Muscle layer of duodenum (tissue), 2 donors: ENCODE measurements around the gene CSNK1G3.
"Not testable (repeated sequence)": the region's sequence is repeated elsewhere in the genome, so short reads cannot be mapped to it uniquely, and the experiment has no call there.

Experiments
- H3K27ac ChIP-seq: one replicate; pipeline ENCODE4 v1.7.0; 2013; ENCODE audit warnings: mild to moderate bottlenecking, low read length
- H3K27me3 ChIP-seq: one replicate; pipeline ENCODE4 v1.7.0; 2013; ENCODE audit warnings: low read depth, mild to moderate bottlenecking, control low read depth, low read length
- H3K36me3 ChIP-seq, 2 donors: one replicate each; pipeline ENCODE4 v1.7.0; 2013; ENCODE audit warnings: low read length in 2 of 2, control low read depth in 1 of 2, mild to moderate bottlenecking in 1 of 2; ENCODE audit not compliant: insufficient read depth in 2 of 2, control insufficient read depth in 1 of 2
- H3K4me1 ChIP-seq, 2 donors: one replicate each; pipeline ENCODE4 v1.7.0; 2013; ENCODE audit warnings: low read length in 2 of 2, mild to moderate bottlenecking in 2 of 2, control low read depth in 1 of 2, moderate library complexity in 1 of 2; ENCODE audit not compliant: insufficient read depth in 2 of 2, control insufficient read depth in 1 of 2
- H3K4me3 ChIP-seq, 2 donors: one replicate each; pipeline ENCODE4 v1.7.0; 2013; ENCODE audit warnings: low read length in 2 of 2, low read depth in 1 of 2, mild to moderate bottlenecking in 1 of 2
- H3K9me3 ChIP-seq, 2 donors: one replicate each; pipeline ENCODE4 v1.7.0; 2013; ENCODE audit warnings: low read length in 2 of 2, control low read depth in 1 of 2, mild to moderate bottlenecking in 1 of 2; ENCODE audit not compliant: control insufficient read depth in 1 of 2
- donor health status: healthy.

CSNK1G3 gene

GRCh38 chr5:123490974-123491373 lies 21.0 kb upstream of the CSNK1G3 start:
- H3K4me3 ChIP-seq: no peak overlapping the region
- H3K36me3 ChIP-seq: no peaks in the 10 kb centered on the region
- H3K27me3 ChIP-seq: no peaks in the 10 kb centered on the region
- H3K4me1 ChIP-seq: no peaks in the 10 kb centered on the region
- no peaks in the 10 kb centered on the region for H3K9me3 ChIP-seq
- H3K27ac ChIP-seq: no peak overlapping the region

GRCh38 chr5:123495211-123495610 lies 16.8 kb upstream of the CSNK1G3 start:
- not testable (repeated sequence) for H3K27ac ChIP-seq, H3K4me3 ChIP-seq

GRCh38 chr5:123496892-123497291 lies 15.1 kb upstream of the CSNK1G3 start:
- Histone ChIP-seq H3K4me3 (no peak overlapping the region), H3K27me3 (no peaks in the 10 kb centered on the region), H3K9me3 (no peaks in the 10 kb centered on the region), H3K27ac (no peak overlapping the region), H3K4me1 (no peaks in the 10 kb centered on the region), H3K36me3 (no peaks in the 10 kb centered on the region)

More at GRCh38 chr5:123495211-123495610, 16.8 kb upstream of the CSNK1G3 start:
- H3K9me3 ChIP-seq, H3K4me1 ChIP-seq, H3K36me3 ChIP-seq, H3K27me3 ChIP-seq: not testable (repeated sequence)

GRCh38 chr5:123500471-123500870 lies 11.5 kb upstream of the CSNK1G3 start:
- Histone ChIP-seq H3K4me1 (no peaks in the 10 kb centered on the region), H3K9me3 (no peaks in the 10 kb centered on the region), H3K27ac (no peak overlapping the region), H3K36me3 (no peaks in the 10 kb centered on the region), H3K4me3 (no peak overlapping the region), H3K27me3 (no peaks in the 10 kb centered on the region)

DNA sequence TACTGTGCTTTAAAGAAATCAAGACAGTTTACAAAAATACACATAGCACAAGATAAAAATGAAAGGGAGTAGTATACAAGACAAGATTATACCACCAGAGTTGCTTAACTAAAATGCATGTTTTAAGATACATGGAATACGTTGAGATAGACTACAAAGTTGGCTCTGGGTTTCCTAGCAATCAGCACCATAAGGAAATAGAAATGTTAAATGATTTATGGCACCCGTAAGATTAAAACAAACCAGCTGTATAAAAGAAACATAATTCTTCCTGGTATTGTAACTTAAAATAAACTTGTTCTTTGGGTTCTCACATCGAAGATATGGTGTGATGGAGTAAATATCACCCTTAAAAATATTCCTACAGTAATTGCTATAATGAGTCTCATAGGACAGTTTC lies 9.9 kb upstream of the CSNK1G3 start:
- Histone ChIP-seq H3K9me3 (no peaks in the 10 kb centered on the region), H3K4me1 (no peaks in the 10 kb centered on the region), H3K36me3 (no peaks in the 10 kb centered on the region), H3K4me3 (no peak overlapping the region), H3K27ac (no peak overlapping the region), H3K27me3 (no peaks in the 10 kb centered on the region)

DNA sequence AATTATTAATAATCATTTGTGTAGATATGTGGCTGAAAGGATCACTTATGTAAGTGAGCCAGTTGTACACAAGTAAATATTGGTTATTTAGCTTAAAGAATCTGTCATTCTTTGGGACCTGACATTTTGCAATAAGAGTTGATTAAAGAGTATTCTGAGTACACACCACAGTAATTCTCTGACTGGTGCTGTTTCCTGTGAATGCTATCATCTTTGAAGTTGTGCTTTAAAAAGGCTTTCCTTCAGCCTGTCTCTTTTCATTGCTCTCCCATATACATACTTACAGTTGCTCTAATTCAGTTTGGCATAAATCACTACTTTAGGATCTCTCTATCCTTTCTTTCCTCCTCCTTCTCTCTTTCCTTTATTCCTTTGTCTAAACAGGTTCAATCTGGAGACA lies 8.7 kb upstream of the CSNK1G3 start:
- H3K4me1 ChIP-seq: no peaks in the 10 kb centered on the region
- H3K9me3 ChIP-seq: no peaks in the 10 kb centered on the region
- no peaks in the 10 kb centered on the region for H3K27me3 ChIP-seq
- no peak overlapping the region for H3K27ac ChIP-seq
- no peaks in the 10 kb centered on the region for H3K36me3 ChIP-seq
- no peak overlapping the region for H3K4me3 ChIP-seq

DNA sequence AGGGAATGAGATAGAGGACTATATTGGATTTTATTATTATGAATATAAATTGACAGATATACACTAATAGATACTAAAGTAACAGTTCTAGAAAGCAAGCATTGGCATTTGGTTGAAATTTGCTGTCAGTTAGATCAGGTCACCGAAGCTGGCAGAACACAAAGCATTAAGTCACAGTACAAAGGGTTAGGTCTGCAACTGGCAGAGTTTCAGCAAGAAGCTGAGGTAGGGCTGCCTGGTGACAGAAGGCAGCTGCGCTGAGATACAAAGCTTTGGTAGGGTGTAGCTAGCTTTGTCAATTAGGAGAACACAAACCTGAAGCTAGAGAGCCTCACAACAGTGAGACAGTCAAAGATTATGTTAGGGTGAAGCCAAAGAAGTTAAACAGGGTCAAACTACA lies 6.3 kb upstream of the CSNK1G3 start:
- no peak overlapping the region for H3K4me3 ChIP-seq
- H3K9me3 ChIP-seq: no peaks in the 10 kb centered on the region
- H3K36me3 ChIP-seq: no peaks in the 10 kb centered on the region
- H3K27me3 ChIP-seq: no peaks in the 10 kb centered on the region
- H3K27ac ChIP-seq: no peak overlapping the region
- no peaks in the 10 kb centered on the region for H3K4me1 ChIP-seq

GRCh38 chr5:123508441-123508840 lies 3.5 kb upstream of the CSNK1G3 start:
- Histone ChIP-seq H3K4me1 (no peaks in the 10 kb centered on the region), H3K27me3 (no peaks in the 10 kb centered on the region), H3K9me3 (no peaks in the 10 kb centered on the region), H3K4me3 (no peak overlapping the region), H3K27ac (no peak overlapping the region), H3K36me3 (no peaks in the 10 kb centered on the region)

DNA sequence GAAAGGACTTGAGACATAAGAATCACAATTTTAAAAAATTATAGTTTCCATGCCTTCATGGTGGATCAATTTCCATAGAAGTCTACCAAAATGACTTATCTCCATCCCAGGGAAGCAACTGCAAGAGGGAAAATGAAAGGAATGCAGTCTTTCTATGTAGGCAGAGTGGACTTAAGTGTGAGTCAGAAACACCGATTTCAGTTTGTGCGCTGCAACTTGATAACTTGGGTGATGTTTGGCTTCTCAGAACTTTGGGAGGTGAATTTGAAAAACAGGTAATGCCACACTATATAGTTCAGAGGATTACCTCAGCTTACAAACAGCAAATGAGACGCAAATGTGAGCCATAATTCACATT lies 708 bp upstream of the CSNK1G3 start:
- Histone ChIP-seq H3K4me1 (peaks cover 0 to 12% of the 10 kb centered on the region in 2 donors), H3K9me3 (no peaks in the 10 kb centered on the region), H3K27me3 (no peaks in the 10 kb centered on the region), H3K27ac (peak overlapping the region; percentile 90), H3K4me3 (peak overlapping the region; percentile 67 to 79), H3K36me3 (no peaks in the 10 kb centered on the region)

DNA sequence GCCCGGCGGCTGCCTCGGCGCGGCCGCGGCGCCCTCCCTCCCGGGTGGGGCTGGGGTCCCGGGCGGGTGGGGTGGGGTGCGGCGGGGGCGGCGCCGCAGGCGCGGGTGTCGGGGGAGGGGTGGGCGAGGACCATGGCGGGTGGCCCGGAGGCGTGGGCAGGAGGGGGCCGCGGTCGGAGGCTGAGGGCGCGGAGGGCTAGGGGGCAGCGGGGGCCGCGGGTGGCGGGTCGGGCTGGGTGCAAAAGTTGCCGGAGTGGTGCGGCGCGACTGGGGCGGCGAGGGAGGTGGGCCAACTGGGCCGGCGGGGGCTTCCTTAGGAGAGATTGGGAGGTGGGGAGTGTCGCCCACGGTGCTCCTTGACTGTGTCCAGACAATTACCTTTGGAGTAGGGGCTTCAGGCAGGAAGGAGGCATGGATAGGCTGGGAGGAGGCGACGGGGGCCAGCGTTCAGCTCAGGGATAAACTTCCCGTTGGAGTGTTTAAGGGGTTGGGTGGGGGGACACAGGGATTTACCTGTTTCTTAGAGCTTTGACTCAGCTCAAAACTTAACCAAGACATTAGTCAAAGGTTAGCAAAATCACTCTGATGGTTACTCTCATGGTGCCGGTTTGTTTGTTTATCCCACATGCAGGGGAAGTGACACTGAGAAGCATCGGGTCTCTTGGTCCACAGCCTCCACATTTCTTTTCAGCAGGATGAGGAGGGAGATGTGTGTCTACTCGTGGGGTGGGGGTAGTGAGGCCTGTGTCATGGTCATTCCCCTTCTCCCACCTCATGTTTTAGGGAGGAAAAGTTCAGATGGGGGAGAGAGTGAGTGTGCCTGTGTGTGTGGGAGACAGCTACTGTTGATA lies 859 bp downstream of the CSNK1G3 start:
- Histone ChIP-seq H3K4me1 (peaks cover 0 to 12% of the 10 kb centered on the region in 2 donors), H3K27ac (peak overlapping the region; percentile 69), H3K27me3 (no peaks in the 10 kb centered on the region), H3K4me3 (peak overlapping the region; percentile 79 to 80), H3K9me3 (no peaks in the 10 kb centered on the region), H3K36me3 (no peaks in the 10 kb centered on the region)

DNA sequence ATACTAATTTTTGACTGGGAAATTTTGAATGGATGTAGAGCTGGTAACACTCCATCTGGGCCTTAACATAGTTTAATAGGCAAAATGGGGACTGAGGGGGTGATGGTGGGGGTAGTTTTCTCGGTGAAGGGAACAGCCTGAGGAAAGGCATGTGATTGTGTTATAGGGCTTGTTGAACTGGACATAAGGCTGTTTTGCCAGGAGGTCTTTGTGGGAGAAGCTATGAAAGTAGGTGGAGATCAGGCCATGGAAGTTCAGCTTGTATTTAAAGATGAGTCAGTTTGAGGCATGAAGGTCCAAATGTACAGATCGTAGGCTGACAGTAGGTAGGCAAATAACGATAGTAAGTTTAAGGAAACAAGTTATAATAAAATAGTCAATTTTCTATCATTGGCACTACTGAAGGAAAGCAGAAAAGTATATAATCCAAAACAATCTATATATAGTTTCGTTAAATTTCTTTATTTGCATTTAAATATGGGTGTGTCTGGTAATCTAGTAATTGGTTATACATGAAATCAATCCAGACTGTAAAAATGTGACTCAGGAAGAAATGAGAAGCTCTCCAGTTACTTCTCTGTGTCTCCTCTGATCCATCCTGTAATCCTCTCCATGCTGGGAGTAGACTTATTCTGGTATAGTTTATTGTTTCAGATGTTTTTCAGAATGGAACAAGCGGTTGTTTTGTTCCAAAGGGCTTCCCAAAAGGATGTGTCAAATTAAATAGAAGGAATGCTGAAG lies 2.8 kb downstream of the CSNK1G3 start:
- Histone ChIP-seq H3K27me3 (no peaks in the 10 kb centered on the region), H3K4me3 (no peak overlapping the region), H3K4me1 (peaks cover 0 to 12% of the 10 kb centered on the region in 2 donors), H3K36me3 (no peaks in the 10 kb centered on the region), H3K27ac (no peak overlapping the region), H3K9me3 (no peaks in the 10 kb centered on the region)
